Testis (tissue), 3 donors: ENCODE measurements around the gene CMTM5. TPM values are rescaled to one million over a fixed set of nuclear protein-coding genes. Genes with fewer than 3 reads are reported as not detected.

Experiments
- DNase-seq: peaks from one replicate; pipeline ENCODE4 v3.0.0-alpha.2; 2019
- H3K27ac ChIP-seq, 2 donors: fragments of 200-600 bp; sonication (generic); one replicate each; pipeline ENCODE4 v1.5.1; 2019
- H3K27me3 ChIP-seq: fragments of 200-600 bp; sonication (generic); one replicate; pipeline ENCODE4 v1.5.1; 2019
- H3K36me3 ChIP-seq: fragments of 200-600 bp; sonication (generic); one replicate; pipeline ENCODE4 v1.5.1; 2017; ENCODE audit warnings: low read depth; ENCODE audit errors: missing control alignments
- H3K4me1 ChIP-seq: fragments of 200-600 bp; sonication (generic); one replicate; pipeline ENCODE4 v1.5.1; 2019
- H3K4me3 ChIP-seq, 2 donors: fragments of 200-600 bp; sonication (generic); one replicate each; pipeline ENCODE4 v1.5.1; 2017 to 2019
- H3K9me3 ChIP-seq: fragments of 200-600 bp; sonication (generic); one replicate; pipeline ENCODE4 v1.5.1; 2017
- POLR2A ChIP-seq: fragments of 450-650 bp; IDR thresholded peaks from one replicate; pipeline ENCODE4 v1.6.1; 2017; ENCODE audit warnings: antibody characterized with exemption, mild to moderate bottlenecking, moderate library complexity
- WGBS, 2 donors: methylation state at CpG; one replicate each; pipeline ENCODE4 v1.1.5; 2018; 5-methylcytosine and 5-hydroxymethylcytosine counted together
- intact Hi-C: fragments of 100-400 bp; cut with DNase I; formaldehyde crosslinking; loops from one replicate; pipeline ENCODE4 v1.15.1; 2023; ENCODE audit warnings: low total_unique reads
- polyA plus RNA-seq: library from polyadenylated mRNA; stranded (reverse); fragments of 350-450 nt; fragmentation: Illumina TruSeq; extraction: RNeasy Lipid Tissue Mini Kit (QIAGEN cat#74804); gene quantifications from one replicate; pipeline ENCODE4 v1.2.3, GENCODE V29; 2014; ENCODE audit warnings: low read depth, low replicate concordance; ENCODE audit not compliant: insufficient read depth
- total RNA-seq, 2 donors: library from RNA; depleted of rRNA; stranded (reverse); fragments of >200 nt; gene quantifications; one replicate each; pipeline ENCODE4 v1.2.3, GENCODE V29; 2016
- TF ChIP-seq, protein P1 (sequence below), 3 experiments: fragments of 450-650 bp in 2 of 3; fragments of 200-600 bp in 1 of 3; sonication (generic) in 1 of 3; IDR thresholded peaks; one replicate each; pipeline ENCODE4 v1.5.1; 2016 to 2019; ENCODE audit warnings: antibody characterized with exemption in 3 of 3, mild to moderate bottlenecking in 2 of 3, moderate library complexity in 1 of 3

Gene CMTM5
- total and polyA plus RNA-seq, 3 donors from 2014 or later = 0.55 to 0.84 (median 0.81) TPM

DNA sequence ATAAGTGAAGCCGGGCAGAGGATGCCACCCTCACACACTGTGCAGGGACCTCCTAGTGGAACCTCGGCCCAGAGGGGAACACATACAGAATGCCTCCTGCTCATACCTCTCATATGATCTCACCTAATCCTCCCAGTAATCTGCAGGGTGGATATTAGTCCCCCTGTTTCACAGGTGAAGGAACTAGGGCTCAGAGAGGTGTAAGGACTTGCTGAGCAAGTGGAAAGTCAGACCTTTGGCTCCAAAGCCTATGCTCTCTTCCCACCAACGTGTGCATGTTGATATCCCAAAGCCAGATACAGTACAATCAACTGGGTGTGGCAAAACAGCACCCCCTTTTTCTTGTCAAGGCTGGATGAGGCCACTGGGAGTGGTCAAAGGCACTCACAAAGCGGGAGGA, 27.1 kb downstream of the CMTM5 start:
- Histone ChIP-seq H3K4me3 (no peak overlapping the region), H3K36me3 (no peaks in the 10 kb centered on the region), H3K27me3 (no peaks in the 10 kb centered on the region), H3K9me3 (no peaks in the 10 kb centered on the region), H3K4me1 (no peaks in the 10 kb centered on the region), H3K27ac (no peak overlapping the region)
- intact Hi-C loops = no loop called here
- TF ChIP-seq, protein P1, sequence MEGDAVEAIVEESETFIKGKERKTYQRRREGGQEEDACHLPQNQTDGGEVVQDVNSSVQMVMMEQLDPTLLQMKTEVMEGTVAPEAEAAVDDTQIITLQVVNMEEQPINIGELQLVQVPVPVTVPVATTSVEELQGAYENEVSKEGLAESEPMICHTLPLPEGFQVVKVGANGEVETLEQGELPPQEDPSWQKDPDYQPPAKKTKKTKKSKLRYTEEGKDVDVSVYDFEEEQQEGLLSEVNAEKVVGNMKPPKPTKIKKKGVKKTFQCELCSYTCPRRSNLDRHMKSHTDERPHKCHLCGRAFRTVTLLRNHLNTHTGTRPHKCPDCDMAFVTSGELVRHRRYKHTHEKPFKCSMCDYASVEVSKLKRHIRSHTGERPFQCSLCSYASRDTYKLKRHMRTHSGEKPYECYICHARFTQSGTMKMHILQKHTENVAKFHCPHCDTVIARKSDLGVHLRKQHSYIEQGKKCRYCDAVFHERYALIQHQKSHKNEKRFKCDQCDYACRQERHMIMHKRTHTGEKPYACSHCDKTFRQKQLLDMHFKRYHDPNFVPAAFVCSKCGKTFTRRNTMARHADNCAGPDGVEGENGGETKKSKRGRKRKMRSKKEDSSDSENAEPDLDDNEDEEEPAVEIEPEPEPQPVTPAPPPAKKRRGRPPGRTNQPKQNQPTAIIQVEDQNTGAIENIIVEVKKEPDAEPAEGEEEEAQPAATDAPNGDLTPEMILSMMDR (IDR thresholded peaks at IDR 0.05) = no peak
- no peak for TF ChIP-seq POLR2A
- 87% methylated on average over 4 of the region's 4 CpGs for WGBS, 2 donors
- no peak for DNase-seq

DNA sequence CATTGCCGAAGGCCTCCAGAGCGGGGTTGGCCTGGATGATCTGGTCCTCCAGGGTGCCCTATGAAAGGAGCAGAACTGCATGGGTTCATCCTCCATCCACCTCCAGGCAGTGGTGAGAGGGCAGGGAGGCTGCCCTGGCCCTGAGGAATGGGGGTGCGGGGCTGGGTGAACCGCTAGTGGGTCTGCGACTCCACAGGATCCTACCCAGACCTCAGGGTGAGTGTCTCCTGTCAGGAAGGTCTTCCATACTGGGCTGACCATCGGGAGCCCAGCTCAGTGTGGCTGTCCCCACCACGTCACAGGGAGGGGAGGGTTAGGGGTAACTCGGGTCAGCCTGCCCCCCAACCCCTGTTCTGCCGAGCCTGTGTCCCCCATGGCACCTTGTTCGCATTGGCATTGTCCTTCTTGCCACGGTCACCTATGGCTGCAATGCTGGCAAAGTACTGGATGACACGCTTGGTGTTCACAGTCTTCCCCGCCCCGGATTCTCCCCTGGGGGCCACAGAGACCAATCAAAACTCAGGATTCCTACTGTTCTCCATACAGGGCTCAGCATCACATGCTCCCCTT, 27.6 kb downstream of the CMTM5 start:
- no peak for TF ChIP-seq POLR2A
- TF ChIP-seq, protein P1 (IDR thresholded peaks at IDR 0.05) = no peak
- H3K4me3 ChIP-seq = no peak overlapping the region
- no peak overlapping the region for H3K27ac ChIP-seq
- 90 to 91% methylated on average over 7 to 14 of the region's 14 CpGs for WGBS, 2 donors
- H3K36me3 ChIP-seq = no peaks in the 10 kb centered on the region
- no peak for DNase-seq
- intact Hi-C loops = no loop called here
- no peaks in the 10 kb centered on the region for H3K4me1 ChIP-seq
- H3K27me3 ChIP-seq = no peaks in the 10 kb centered on the region
- H3K9me3 ChIP-seq = no peaks in the 10 kb centered on the region

DNA sequence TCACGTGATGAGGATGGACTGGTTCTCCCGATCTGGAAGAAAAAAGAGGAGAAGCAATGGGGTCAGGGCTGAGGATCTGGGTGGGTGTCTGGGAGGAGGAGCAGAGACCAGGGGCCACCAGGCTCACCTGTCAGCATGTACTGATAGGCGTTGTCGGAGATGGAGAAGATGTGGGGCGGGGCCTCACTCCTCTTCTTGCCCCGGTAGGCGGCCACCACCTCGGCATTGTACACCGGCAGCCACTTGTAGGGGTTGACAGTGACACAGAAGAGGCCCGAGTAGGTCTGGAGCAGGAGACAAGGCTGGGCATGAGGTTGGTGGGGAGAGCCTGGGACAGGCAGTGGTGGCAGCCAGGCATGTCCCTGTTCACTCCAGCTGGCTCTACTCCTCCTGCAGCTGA, 28.2 kb downstream of the CMTM5 start:
- Histone ChIP-seq H3K4me3 (no peak overlapping the region), H3K9me3 (no peaks in the 10 kb centered on the region), H3K27me3 (no peaks in the 10 kb centered on the region), H3K27ac (no peak overlapping the region), H3K36me3 (no peaks in the 10 kb centered on the region), H3K4me1 (no peaks in the 10 kb centered on the region)
- TF ChIP-seq, protein P1 (IDR thresholded peaks at IDR 0.05) = no peak
- TF ChIP-seq POLR2A = no peak
- intact Hi-C loops = no loop called here
- DNase-seq = no peak
- WGBS, 2 donors = 89% methylated on average over 10 of the region's 10 CpGs

DNA sequence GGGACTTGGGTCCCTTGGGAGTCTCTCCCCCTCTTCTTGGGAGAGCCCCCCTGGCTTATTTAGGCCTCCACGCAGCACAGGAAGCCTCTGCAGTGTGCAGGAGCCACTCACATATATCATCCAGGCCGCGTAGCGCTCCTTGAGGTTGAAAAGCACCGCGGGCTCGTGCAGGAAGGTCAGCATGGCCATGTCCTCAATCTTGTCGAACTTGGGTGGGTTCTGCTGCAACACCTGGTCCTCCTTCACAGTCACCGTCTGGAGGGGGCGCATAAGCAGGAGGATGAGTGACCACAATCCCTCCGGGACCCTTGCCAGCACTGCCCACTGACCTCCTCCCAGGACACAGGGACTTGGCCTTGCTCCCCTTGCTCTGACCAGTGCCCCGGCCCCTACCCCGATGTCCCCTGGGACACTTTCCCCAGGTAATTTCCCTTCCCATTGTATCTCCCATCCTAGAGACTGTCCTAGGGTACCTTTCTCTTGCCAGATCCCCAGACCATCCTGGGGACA, 28.7 kb downstream of the CMTM5 start:
- Histone ChIP-seq H3K4me3 (no peak overlapping the region), H3K27ac (no peak overlapping the region), H3K4me1 (no peaks in the 10 kb centered on the region), H3K9me3 (no peaks in the 10 kb centered on the region), H3K36me3 (no peaks in the 10 kb centered on the region), H3K27me3 (no peaks in the 10 kb centered on the region)
- intact Hi-C loops = no loop called here
- no peak for TF ChIP-seq POLR2A
- TF ChIP-seq, protein P1 (IDR thresholded peaks at IDR 0.05) = no peak
- no peak for DNase-seq
- 91 to 93% methylated on average over 12 to 13 of the region's 13 CpGs for WGBS, 2 donors

DNA sequence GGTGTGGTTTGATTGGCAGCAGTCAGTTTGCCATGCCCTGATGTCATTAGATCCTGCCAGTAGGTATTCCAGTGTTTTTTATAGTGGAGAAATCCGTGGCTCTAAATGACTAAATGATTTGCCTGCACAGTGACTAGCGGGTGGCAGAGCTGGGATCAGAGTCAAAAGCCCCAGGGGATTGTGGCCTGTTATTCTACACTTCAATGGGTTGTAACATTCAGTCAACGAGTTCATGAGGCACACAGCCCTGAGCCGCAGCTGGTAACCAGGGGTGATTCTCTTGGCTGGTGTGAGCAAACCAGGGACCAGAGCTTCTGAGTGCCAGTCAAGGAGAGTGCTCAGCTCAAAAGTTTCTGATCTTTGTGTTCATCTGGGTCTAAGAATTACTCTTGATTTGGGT, 29.4 kb downstream of the CMTM5 start:
- WGBS, 2 donors = 72 to 79% methylated on average over 4 of the region's 4 CpGs
- no peak overlapping the region for H3K27ac ChIP-seq
- H3K27me3 ChIP-seq = no peaks in the 10 kb centered on the region
- H3K36me3 ChIP-seq = no peaks in the 10 kb centered on the region
- H3K4me1 ChIP-seq = no peaks in the 10 kb centered on the region
- no peak for TF ChIP-seq POLR2A
- TF ChIP-seq, protein P1 (IDR thresholded peaks at IDR 0.05) = no peak
- no peak for DNase-seq
- intact Hi-C loops = no loop called here
- no peaks in the 10 kb centered on the region for H3K9me3 ChIP-seq
- H3K4me3 ChIP-seq = no peak overlapping the region
